PC-9 (cell line): ENCODE results near the gene NUDT3. TPM values are rescaled to one million over a fixed set of nuclear protein-coding genes. Genes with fewer than 3 reads are reported as not detected.
"Not testable (repeated sequence)": the region's sequence is repeated elsewhere in the genome, so short reads cannot be mapped to it uniquely, and the experiment has no call there.

ENCODE experiments used
- BruUV-seq: library from RNA; stranded (reverse); fragments of 400-500 nt; replicated peaks from 2 replicates; lab custom pipeline; 2021; lab: Mats Ljungman, UMichigan
- CTCF ChIA-PET: fragments of 300-600 bp; sonication (Branson Sonifier 250); formaldehyde crosslinking; loops from one replicate; lab custom pipeline; 2022; ENCODE audit warnings: antibody characterized with exemption; lab: Charles Lee
- POLR2A ChIA-PET: fragments of 300-600 bp; sonication (Branson Sonifier 250); formaldehyde crosslinking; loops from one replicate; lab custom pipeline; 2022; ENCODE audit warnings: antibody characterized with exemption; ENCODE audit not compliant: unreplicated experiment; lab: Charles Lee
- DNase-seq, 2 experiments: peaks; one replicate each; pipeline versions ENCODE4 v3.0.0 to v3.0.0-alpha.2; 2015 to 2022; ENCODE audit warnings: mixed read lengths in 1 of 2
- H2AFZ ChIP-seq: fragments of 200-600 bp; sonication (generic); 2 replicates; pipeline ENCODE4 v1.8.1; 2017; ENCODE audit warnings: antibody characterized with exemption
- H3F3A ChIP-seq: fragments of 200-600 bp; sonication (generic); 2 replicates; pipeline ENCODE4 v1.8.1; 2017; ENCODE audit warnings: antibody characterized with exemption, mild to moderate bottlenecking, low read depth; ENCODE audit not compliant: insufficient read depth
- H3K27ac ChIP-seq: fragments of 200-600 bp; sonication (generic); 2 replicates; pipeline ENCODE4 v1.6.1; 2016; ENCODE audit warnings: mixed run types
- H3K27me3 ChIP-seq: fragments of 200-600 bp; sonication (generic); 2 replicates; pipeline ENCODE4 v1.6.1; 2016; ENCODE audit warnings: low read depth, mixed run types; ENCODE audit not compliant: insufficient read depth
- H3K36me3 ChIP-seq: fragments of 200-600 bp; sonication (generic); 2 replicates; pipeline ENCODE4 v1.6.1; 2016; ENCODE audit warnings: low read depth, mixed run types
- H3K4me1 ChIP-seq: fragments of 200-600 bp; sonication (generic); replicated peaks from 2 replicates; pipeline ENCODE4 v1.6.1; 2016; ENCODE audit warnings: mixed run types; ENCODE audit not compliant: insufficient read depth
- H3K4me2 ChIP-seq: fragments of 200-600 bp; sonication (generic); 2 replicates; pipeline ENCODE4 v1.6.1; 2017; ENCODE audit warnings: mixed run types
- H3K4me3 ChIP-seq: fragments of 200-600 bp; sonication (generic); 2 replicates; pipeline ENCODE4 v1.6.1; 2016; ENCODE audit warnings: mixed run types
- H3K79me2 ChIP-seq: fragments of 200-600 bp; sonication (generic); 2 replicates; pipeline ENCODE4 v1.6.1; 2017; ENCODE audit warnings: low read depth, mixed run types
- H3K9me2 ChIP-seq: fragments of 200-600 bp; sonication (generic); 2 replicates; pipeline ENCODE4 v1.8.1; 2017; ENCODE audit warnings: mild to moderate bottlenecking; ENCODE audit not compliant: insufficient read depth
- H3K9me3 ChIP-seq: fragments of 200-600 bp; sonication (generic); 2 replicates; pipeline ENCODE4 v1.8.1; 2016; ENCODE audit warnings: low read depth; ENCODE audit not compliant: insufficient read depth
- H4K20me1 ChIP-seq: fragments of 200-600 bp; sonication (generic); 2 replicates; pipeline ENCODE4 v1.8.1; 2017; ENCODE audit not compliant: insufficient read depth
- EZH2 ChIP-seq: fragments of 200-600 bp; sonication (generic); IDR thresholded peaks from 2 replicates; pipeline ENCODE4 v1.8.0; 2017; ENCODE audit warnings: antibody characterized with exemption, low read depth
- intact Hi-C: fragments of 100-400 bp; cut with micrococcal nuclease; formaldehyde crosslinking; loops from one replicate; pipeline ENCODE4 v1.10.0; 2022; ENCODE audit not compliant: unreplicated experiment
- total RNA-seq: library from RNA; stranded (reverse); gene quantifications from 2 replicates; pipeline ENCODE4 v1.2.3, GENCODE V29; 2021
- TF ChIP-seq, protein P1 (sequence below): fragments of 200-600 bp; sonication (generic); conservative IDR thresholded peaks from 2 replicates; pipeline ENCODE4 v1.6.1; 2017; ENCODE audit warnings: mixed run types, antibody characterized with exemption, mild to moderate bottlenecking, moderate library complexity

Gene NUDT3
- total RNA-seq, 1 experiment from 2014 or later = 19.1 TPM

DNA sequence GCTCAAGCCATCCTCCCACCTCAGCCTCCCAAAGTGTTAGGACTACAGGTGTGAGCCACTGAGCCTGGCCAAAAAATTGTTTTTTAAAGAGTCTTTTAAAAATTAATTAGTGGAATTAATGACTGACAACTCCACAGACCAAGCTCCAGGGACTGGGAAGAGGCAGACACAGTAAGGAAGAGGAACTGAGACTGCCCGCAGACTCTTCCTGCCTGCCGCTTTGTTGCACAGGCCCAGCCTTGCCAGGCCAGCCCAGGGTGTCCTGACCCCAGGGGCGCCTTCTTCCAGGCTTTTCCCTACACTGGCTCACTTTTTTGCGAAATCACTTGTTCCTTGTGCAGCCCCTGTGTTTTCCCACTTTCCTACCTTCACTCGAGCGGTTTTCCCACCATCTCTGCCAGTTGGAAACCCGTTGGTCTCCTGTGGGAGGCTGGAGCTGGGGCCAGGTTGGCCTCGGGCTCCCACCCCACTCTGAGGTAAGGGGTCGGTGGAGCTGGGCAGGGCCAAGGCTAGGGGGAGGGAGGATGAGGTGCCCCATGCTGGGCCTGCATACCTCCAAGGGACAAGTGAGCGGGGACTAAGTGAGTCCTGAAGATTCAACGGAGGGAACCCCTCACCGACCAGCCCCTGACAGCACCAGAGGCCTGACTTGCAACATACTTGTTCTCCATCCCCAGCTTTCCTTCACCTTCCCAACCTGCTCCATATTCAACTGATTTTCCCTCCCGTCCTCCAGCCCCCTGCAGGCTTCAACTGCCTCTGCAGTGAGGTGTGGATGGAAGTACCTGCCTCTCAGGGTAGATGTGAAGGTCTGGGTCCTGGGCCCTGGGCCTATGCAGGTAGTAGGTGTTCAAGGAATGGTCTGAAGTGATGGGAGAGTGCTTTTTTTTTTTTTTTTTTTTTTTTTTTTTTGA, 120.2 kb downstream of the NUDT3 start:
- no peaks in the 10 kb centered on the region for H4K20me1 ChIP-seq
- H3F3A ChIP-seq = no peaks in the 10 kb centered on the region
- ChIA-PET POLR2A (interaction anchor here (0.6 to 0.7 kb wide), 2 partner anchors 35 to 1003 kb away, joined by 3 to 7 read pairs; partner anchors contain the start of gene HMGA1), CTCF (no interaction called here)
- BruUV-seq = no TSS peak
- no peaks in the 10 kb centered on the region for H3K27me3 ChIP-seq
- intact Hi-C loops = no loop called here
- no peak for TF ChIP-seq EZH2
- TF ChIP-seq, protein P1, sequence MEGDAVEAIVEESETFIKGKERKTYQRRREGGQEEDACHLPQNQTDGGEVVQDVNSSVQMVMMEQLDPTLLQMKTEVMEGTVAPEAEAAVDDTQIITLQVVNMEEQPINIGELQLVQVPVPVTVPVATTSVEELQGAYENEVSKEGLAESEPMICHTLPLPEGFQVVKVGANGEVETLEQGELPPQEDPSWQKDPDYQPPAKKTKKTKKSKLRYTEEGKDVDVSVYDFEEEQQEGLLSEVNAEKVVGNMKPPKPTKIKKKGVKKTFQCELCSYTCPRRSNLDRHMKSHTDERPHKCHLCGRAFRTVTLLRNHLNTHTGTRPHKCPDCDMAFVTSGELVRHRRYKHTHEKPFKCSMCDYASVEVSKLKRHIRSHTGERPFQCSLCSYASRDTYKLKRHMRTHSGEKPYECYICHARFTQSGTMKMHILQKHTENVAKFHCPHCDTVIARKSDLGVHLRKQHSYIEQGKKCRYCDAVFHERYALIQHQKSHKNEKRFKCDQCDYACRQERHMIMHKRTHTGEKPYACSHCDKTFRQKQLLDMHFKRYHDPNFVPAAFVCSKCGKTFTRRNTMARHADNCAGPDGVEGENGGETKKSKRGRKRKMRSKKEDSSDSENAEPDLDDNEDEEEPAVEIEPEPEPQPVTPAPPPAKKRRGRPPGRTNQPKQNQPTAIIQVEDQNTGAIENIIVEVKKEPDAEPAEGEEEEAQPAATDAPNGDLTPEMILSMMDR = no peak
- no peaks in the 10 kb centered on the region for H3K9me3 ChIP-seq
- no peak overlapping the region for H3K4me2 ChIP-seq
- H3K36me3 ChIP-seq = no peaks in the 10 kb centered on the region
- H3K4me1 ChIP-seq = peaks cover 10% of the 10 kb centered on the region
- no peaks in the 10 kb centered on the region for H3K79me2 ChIP-seq
- no peak overlapping the region for H2AFZ ChIP-seq
- H3K4me3 ChIP-seq = no peak overlapping the region
- no peak for DNase-seq
- H3K9me2 ChIP-seq = no peaks in the 10 kb centered on the region
- H3K27ac ChIP-seq = no peak overlapping the region

DNA sequence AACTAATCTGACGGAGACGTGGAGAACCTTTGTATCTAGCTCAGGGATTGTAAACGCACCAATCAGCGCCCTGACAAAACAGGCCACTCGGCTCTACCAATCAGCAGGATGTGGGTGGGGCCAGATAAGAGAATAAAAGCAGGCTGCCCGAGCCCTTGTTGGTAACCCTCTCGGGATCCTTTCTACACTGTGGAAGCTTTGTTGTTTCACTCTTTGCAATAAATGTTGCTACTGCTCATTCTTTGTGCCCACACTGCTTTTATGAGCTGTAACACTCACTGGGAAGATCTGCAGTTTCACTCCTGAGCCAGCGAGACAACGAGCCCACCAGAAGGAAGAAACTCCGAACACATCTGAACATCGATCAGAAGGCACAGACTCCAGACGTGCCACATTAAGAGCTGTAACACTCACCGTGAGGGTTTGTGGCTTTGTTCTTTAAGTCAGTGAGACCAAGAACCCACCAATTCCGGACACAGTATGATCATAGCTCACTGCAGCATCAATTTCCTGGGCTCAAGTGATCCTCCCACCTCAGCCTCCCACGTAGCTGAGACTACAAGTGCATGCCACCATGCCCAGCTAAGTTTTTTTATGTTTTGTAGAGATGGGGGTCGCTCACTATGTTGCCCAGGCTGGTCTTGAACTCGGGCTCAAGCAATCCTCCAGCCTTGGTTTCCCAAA, 122.7 kb downstream of the NUDT3 start:
- H3K27me3 ChIP-seq, intact Hi-C loops, CTCF ChIA-PET, H3F3A ChIP-seq, H3K4me1 ChIP-seq, H3K4me3 ChIP-seq, H3K4me2 ChIP-seq, H3K36me3 ChIP-seq, BruUV-seq, H3K79me2 ChIP-seq, H4K20me1 ChIP-seq, H3K9me2 ChIP-seq, H3K27ac ChIP-seq, H3K9me3 ChIP-seq, H2AFZ ChIP-seq, DNase-seq: not testable (repeated sequence)
- POLR2A ChIA-PET = interaction anchor here (0.6 to 0.7 kb wide), 2 partner anchors 450 to 559 kb away, joined by 5 read pairs; partner anchors contain the start of gene UQCC2

DNA sequence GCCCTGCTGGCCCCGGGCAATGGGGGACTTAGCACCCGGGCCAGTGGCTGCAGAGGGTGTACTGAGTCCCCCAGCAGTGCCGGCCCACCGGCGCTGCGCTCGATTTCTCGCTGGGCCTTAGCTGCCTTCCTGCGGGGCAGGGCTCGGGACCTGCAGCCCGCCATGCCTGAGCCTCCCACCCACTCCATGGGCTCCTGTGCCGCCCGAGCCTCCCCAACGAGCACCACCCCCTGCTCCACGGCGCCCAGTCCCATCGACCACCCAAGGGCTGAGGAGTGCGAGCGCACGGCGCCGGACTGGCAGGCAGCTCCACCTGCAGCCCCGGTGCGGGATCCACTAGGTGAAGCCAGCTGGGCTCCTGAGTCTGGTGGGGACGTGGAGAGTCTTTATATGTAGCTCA, 123.3 kb downstream of the NUDT3 start:
- H3K27me3 ChIP-seq, CTCF ChIA-PET, H3K4me3 ChIP-seq, DNase-seq, BruUV-seq, H3K79me2 ChIP-seq, H3K4me1 ChIP-seq, H3F3A ChIP-seq, H3K9me2 ChIP-seq, intact Hi-C loops, H3K36me3 ChIP-seq, H3K4me2 ChIP-seq, H2AFZ ChIP-seq, H3K27ac ChIP-seq, POLR2A ChIA-PET, H4K20me1 ChIP-seq, H3K9me3 ChIP-seq: not testable (repeated sequence)

DNA sequence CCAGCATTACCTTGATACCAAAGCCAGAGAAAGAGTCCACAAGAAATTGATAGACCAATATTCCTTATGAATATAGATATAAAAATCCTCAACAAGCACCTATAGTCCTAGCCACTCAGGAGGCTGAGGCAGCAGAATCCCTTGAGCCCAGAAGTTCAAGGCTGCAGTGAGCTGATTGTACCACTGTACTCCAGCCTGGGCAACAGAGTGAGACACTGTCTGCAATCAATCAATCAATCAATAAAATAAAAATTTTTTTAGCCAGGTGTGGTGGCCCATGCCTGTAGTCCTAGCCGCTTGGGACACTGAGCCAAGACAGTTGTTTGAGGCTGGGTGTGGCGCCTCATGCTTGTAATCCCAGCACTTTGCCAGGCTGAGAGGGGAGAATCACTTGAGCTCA, 124.7 kb downstream of the NUDT3 start:
- Histone ChIP-seq H3K4me3 (no peak overlapping the region), H3K27ac (no peak overlapping the region)

DNA sequence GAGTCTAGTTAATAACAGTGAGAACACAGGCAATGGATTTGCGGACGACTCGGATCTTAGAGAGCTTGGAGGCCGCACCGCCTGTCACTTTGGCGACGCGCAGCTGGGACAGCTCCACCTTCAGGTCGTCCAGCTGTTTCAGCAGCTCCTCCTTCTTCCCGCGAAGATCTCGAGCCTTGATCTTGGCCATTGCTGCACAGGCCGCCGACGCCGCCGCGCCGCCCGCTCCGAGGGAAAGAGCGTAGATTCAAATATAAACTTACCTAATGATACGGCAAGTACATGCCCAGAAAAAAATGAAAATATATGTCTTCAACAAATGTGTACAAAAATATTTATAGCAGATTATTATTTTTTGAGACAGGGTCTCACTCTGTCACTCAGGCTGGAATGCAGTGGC, 129.0 kb downstream of the NUDT3 start:
- intact Hi-C loops, BruUV-seq, H3K79me2 ChIP-seq, H3K9me3 ChIP-seq, H3K27me3 ChIP-seq, H3K4me2 ChIP-seq, DNase-seq, H3K9me2 ChIP-seq, H4K20me1 ChIP-seq, H3K4me3 ChIP-seq, H3F3A ChIP-seq, H3K4me1 ChIP-seq, CTCF ChIA-PET, H3K27ac ChIP-seq, H3K36me3 ChIP-seq, H2AFZ ChIP-seq, POLR2A ChIA-PET: not testable (repeated sequence)

More for the DNA sequence above, 124.7 kb downstream of the NUDT3 start:
- Histone ChIP-seq H4K20me1 (no peaks in the 10 kb centered on the region), H3K79me2 (no peaks in the 10 kb centered on the region), H3K4me2 (no peak overlapping the region), H3K4me1 (no peaks in the 10 kb centered on the region), H3K36me3 (no peaks in the 10 kb centered on the region), H2AFZ (no peak overlapping the region), H3K27me3 (no peaks in the 10 kb centered on the region), H3K9me3 (0 out of 2 replicates have a peak, but pooled peaks cover 2% of the 10 kb centered on the region), H3K9me2 (no peaks in the 10 kb centered on the region), H3F3A (0 out of 2 replicates have a peak, but pooled peaks cover 5% of the 10 kb centered on the region)
- no peak for DNase-seq
- no peak for TF ChIP-seq EZH2
- TF ChIP-seq, protein P1 = no peak
- CTCF ChIA-PET = interaction anchor here (0.7 kb wide), 1 partner anchor 74 kb away, joined by 5 read pairs; no protein-coding TSS in a partner anchor
- POLR2A ChIA-PET = no interaction called here
- intact Hi-C loops = no loop called here
- BruUV-seq = no TSS peak
